HEK293T (cell line): Measurements from ENCODE around the gene GRIK2.

ENCODE experiments used
- CTCF ChIA-PET: fragments of 350-600 bp; formaldehyde crosslinking; extraction: SDS; loops from one replicate; lab custom pipeline; 2021; ENCODE audit warnings: antibody characterized with exemption, inconsistent platforms; lab: Yijun Ruan, JAX
- POLR2A ChIA-PET: fragments of 350-600 bp; formaldehyde crosslinking; extraction: SDS; loops from one replicate; lab custom pipeline; 2020; ENCODE audit warnings: antibody characterized with exemption, inconsistent platforms; lab: Yijun Ruan, JAX
- DNase-seq: peaks from one replicate; pipeline ENCODE4 v3.0.0; 2012; ENCODE audit warnings: mixed read lengths; ENCODE audit errors: extremely low spot score
- ARNT ChIP-seq: fragments of 450-650 bp; IDR thresholded peaks from 2 replicates; pipeline ENCODE4 v1.6.1; 2017; ENCODE audit warnings: mild to moderate bottlenecking
- BHLHE40 ChIP-seq: fragments of 450-650 bp; IDR thresholded peaks from 2 replicates; pipeline ENCODE4 v1.6.1; 2016; ENCODE audit warnings: mild to moderate bottlenecking, moderate library complexity, borderline replicate concordance
- CTBP1 ChIP-seq: fragments of 450-650 bp; IDR thresholded peaks from 2 replicates; pipeline ENCODE4 v1.6.1; 2016; ENCODE audit warnings: borderline replicate concordance
- ELF4 ChIP-seq: fragments of 450-650 bp; IDR thresholded peaks from 2 replicates; pipeline ENCODE4 v1.6.1; 2017; ENCODE audit warnings: antibody characterized with exemption
- FOXA1 ChIP-seq: fragments of 450-650 bp; IDR thresholded peaks from 2 replicates; pipeline ENCODE4 v1.6.1; 2016; ENCODE audit warnings: mild to moderate bottlenecking
- FOXK2 ChIP-seq: fragments of 450-650 bp; IDR thresholded peaks from 2 replicates; pipeline ENCODE4 v1.6.1; 2016; ENCODE audit warnings: mild to moderate bottlenecking
- FOXM1 ChIP-seq: fragments of 450-650 bp; IDR thresholded peaks from 2 replicates; pipeline ENCODE4 v1.6.1; 2017; ENCODE audit warnings: mild to moderate bottlenecking, borderline replicate concordance
- HDGF ChIP-seq: fragments of 450-650 bp; IDR thresholded peaks from 2 replicates; pipeline ENCODE4 v1.6.1; 2017; ENCODE audit warnings: antibody characterized with exemption, borderline replicate concordance
- L3MBTL2 ChIP-seq: fragments of 450-650 bp; conservative IDR thresholded peaks from 2 replicates; pipeline ENCODE4 v1.6.1; 2016; ENCODE audit warnings: mild to moderate bottlenecking
- LEF1 ChIP-seq: fragments of 450-650 bp; IDR thresholded peaks from 2 replicates; pipeline ENCODE4 v1.6.1; 2017; ENCODE audit warnings: mild to moderate bottlenecking, borderline replicate concordance
- NFRKB ChIP-seq: fragments of 450-650 bp; IDR thresholded peaks from 2 replicates; pipeline ENCODE4 v1.6.1; 2016; ENCODE audit warnings: mild to moderate bottlenecking, moderate library complexity
- SP1 ChIP-seq: fragments of 450-650 bp; IDR thresholded peaks from 2 replicates; pipeline ENCODE4 v1.6.1; 2017
- SUZ12 ChIP-seq: fragments of 450-650 bp; IDR thresholded peaks from 2 replicates; pipeline ENCODE4 v1.6.1; 2016; ENCODE audit warnings: mild to moderate bottlenecking
- TARDBP ChIP-seq: fragments of 450-650 bp; IDR thresholded peaks from 2 replicates; pipeline ENCODE4 v1.6.1; 2016
- ZNF384 ChIP-seq: fragments of 450-650 bp; IDR thresholded peaks from 2 replicates; pipeline ENCODE4 v1.6.1; 2016
- TF ChIP-seq, protein P1 (sequence below): fragments of 450-650 bp; IDR thresholded peaks from 2 replicates; pipeline ENCODE4 v1.6.1; 2016

Gene GRIK2

DNA sequence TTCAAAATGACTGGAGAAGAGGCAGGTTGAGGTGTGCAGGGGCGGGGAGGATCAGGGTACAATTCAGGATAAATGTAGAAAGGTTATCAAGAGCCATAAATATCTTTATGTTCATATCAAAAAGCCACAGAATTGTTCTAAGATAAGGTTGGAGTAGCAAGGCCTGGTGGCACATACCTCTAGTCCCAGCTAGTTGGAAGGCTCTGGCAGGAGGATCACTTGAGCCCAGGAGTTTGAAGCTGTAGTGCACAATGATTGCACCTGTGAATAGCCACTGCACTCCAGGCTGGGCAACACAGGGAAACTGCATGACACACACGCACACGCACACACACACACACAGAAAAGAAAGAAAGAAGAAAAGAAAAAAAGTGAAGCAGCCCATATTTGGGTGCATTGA lies 194.8 kb downstream of the GRIK2 start:
- ChIA-PET POLR2A (no interaction called here), CTCF (no interaction called here)
- TF ChIP-seq NFRKB (no peak), FOXK2 (no peak), L3MBTL2 (no peak), HDGF (no peak), SP1 (no peak), BHLHE40 (no peak), LEF1 (no peak), ZNF384 (no peak), ARNT (no peak), ELF4 (no peak), FOXA1 (no peak), TARDBP (no peak), FOXM1 (no peak), SUZ12 (no peak), CTBP1 (no peak)
- TF ChIP-seq, protein P1, sequence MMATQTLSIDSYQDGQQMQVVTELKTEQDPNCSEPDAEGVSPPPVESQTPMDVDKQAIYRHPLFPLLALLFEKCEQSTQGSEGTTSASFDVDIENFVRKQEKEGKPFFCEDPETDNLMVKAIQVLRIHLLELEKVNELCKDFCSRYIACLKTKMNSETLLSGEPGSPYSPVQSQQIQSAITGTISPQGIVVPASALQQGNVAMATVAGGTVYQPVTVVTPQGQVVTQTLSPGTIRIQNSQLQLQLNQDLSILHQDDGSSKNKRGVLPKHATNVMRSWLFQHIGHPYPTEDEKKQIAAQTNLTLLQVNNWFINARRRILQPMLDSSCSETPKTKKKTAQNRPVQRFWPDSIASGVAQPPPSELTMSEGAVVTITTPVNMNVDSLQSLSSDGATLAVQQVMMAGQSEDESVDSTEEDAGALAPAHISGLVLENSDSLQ = no peak
- DNase-seq = no peak

DNA sequence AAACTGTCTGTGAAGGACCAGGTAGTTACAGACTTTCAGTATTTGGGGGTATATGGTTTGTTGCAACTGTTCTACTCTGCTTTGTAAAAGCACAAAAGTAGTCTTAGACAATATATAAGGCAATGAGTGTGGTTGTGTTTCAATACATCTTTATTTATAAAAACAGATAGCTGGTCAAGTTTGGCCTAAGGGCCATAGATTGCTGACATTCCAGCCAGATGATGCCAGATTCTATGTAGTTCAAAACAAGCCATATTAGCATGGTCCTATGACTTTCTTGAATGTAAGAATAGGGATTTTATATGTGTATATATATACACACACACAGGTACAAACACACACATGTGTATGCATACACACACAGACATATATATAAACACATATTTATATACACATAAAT lies 201.8 kb downstream of the GRIK2 start:
- ChIA-PET CTCF (no interaction called here), POLR2A (no interaction called here)
- TF ChIP-seq ARNT = no peak
- DNase-seq = no peak

DNA sequence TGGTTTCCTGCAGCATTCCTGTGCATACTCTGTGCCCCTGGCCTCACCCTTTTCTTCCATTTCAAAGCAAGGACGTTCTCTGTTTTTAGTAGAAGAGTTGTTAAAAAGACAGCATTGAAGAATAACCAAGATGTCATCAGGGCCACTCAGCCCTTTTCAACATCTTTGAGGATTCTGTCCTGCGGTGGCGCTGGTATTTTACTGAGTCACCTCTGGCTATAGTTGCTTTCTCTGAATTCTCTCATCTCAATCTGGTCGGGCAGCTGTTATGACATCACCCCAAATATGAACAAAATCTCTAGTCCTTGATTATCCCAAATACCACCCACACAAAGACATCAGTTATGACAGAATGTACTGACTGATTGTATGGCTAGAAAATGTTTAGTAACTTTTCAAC lies 204.2 kb downstream of the GRIK2 start:
- POLR2A ChIA-PET = no interaction called here
- TF ChIP-seq NFRKB (no peak), L3MBTL2 (no peak), ARNT (no peak), TARDBP (no peak), LEF1 (no peak), CTBP1 (no peak), ELF4 (no peak), SP1 (no peak), ZNF384 (no peak)
- no peak for DNase-seq
- CTCF ChIA-PET = no interaction called here

DNA sequence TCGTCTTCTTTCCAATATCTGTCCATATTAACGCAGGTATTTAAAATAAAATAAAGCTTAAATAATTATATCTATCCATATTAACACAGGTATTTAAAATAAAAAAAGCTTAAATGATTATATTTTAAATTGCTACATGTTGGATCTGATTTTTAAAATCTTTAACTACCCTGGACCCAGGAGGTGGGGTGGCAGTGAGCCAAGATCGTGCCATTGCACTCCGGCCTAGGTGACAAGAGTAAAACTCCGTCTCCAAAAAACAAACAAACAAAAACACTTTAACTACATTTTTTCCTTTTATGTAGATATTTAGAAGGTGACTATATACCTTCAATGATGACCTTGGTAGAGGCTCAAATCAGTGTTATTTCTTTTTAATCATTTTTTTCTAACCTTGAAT lies 211.9 kb downstream of the GRIK2 start:
- CTCF ChIA-PET = no interaction called here
- no peak for DNase-seq
- POLR2A ChIA-PET = no interaction called here
- TF ChIP-seq CTBP1 (no peak), SP1 (no peak), NFRKB (no peak), BHLHE40 (no peak), ARNT (no peak), FOXM1 (no peak)

DNA sequence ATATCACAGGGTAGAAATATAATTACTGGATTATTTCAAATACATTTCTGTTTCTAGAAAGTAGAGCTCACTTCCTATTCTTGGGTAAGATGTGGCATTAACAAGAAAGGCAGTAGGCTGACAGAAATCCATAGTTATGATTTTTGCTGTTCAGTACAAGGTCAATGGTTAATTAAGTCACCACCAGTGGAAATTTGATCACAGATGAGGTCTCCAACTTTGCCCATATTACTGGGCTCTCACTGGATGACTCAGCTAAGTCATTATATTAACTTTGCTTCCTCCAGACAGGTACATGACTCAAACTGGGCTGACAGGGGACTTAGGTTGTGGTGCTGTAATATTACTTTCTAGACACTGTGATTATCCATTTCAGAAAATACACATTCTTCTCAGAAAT lies 212.4 kb downstream of the GRIK2 start:
- ChIA-PET CTCF (no interaction called here), POLR2A (no interaction called here)
- peak; percentile 3 for DNase-seq
- TF ChIP-seq ZNF384 = no peak

DNA sequence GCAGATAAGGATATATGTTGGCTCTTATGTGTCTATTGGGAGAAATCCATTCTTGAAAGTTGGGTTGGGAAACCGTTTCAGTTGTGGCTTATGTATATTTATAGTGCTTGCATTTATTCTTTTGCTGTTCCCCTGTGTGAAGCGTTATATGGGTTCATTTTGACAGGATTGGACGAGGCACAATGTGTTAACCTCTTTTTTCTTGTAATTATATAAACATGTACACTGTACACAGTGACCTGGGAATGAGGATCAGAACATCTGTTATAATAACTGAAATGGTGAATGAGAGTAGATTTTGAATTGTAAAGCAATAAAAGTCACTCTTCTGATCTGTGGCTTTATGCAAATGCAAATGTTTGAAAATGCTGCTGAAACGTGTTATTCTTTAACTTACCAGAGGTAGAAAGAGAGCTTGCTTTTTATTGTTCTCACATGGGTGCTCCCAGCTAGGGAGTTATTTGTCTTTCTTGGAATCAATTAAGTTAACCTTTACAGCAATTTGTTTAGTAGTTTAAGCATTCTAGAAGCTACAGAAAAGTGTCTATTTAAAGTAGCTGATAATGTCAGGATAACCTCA lies 213.7 kb downstream of the GRIK2 start:
- ChIA-PET CTCF (no interaction called here), POLR2A (no interaction called here)
- no peak for DNase-seq
- TF ChIP-seq TARDBP (no peak), CTBP1 (no peak)

DNA sequence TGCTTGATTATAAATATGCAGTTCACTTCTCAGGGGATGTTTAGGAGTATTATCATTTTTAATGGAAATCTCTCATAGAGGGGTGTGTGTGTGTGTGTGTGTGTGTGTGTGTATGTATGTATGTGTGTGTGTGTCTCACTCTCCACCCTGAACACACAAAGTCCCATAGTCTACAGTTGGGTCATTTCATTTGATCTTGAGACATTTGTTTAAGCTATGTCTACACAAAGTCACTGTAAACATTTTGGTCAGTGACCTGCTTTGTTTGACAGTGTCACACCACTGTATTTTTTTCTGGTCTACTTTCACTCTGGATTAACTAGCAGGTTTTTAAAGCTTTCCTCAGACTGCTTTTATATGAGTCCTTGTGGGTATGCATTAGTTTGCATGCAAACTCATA lies 215.2 kb downstream of the GRIK2 start:
- no peak for TF ChIP-seq HDGF
- TF ChIP-seq ARNT = no peak
- no peak for TF ChIP-seq L3MBTL2
- TF ChIP-seq FOXK2 = no peak
- POLR2A ChIA-PET = no interaction called here
- CTCF ChIA-PET = no interaction called here
- DNase-seq = no peak

DNA sequence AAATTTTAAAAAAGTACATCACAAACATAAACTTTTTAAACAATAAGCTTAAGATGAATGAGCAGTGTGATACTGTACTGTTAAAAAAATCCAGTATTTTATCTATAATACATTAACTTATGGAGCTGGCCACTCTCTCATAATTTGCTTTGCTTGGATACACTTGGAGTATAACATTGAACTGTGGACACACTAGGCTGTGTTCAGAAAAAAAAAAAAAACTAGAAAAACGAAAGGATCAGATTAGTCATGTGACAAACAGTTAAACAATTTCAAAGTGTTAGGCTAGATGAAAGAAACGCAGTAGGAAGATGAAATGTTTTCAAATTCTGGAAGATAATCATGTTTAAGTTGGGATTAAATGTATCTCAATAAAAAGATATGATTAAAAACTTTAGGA lies 220.0 kb downstream of the GRIK2 start:
- ChIA-PET POLR2A (no interaction called here), CTCF (no interaction called here)

DNA sequence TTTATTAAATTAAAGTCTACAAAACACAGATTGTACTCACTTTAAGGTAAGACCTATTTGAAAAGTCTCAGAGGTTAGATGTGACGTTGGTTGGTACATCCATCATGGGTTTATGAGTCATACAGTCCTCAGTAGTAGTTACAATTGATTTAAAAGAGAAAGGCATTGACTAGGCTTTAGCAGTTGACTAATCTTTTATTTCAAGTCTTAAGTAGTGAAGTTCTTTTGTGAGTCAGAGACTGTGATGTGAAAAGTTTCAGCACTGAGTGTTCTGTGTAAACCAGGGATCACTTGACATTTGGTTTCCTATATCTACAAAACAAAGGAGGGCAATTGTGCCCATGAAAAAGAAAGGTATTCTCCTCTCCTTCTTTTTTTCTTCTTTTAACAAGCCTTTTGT lies 221.3 kb downstream of the GRIK2 start:
- POLR2A ChIA-PET = no interaction called here
- no peak for DNase-seq
- no peak for TF ChIP-seq HDGF
- TF ChIP-seq FOXM1 = no peak
- TF ChIP-seq, protein P1 = no peak
- no peak for TF ChIP-seq BHLHE40
- CTCF ChIA-PET = no interaction called here

More for the DNA sequence above, 220.0 kb downstream of the GRIK2 start:
- TF ChIP-seq NFRKB = no peak
- TF ChIP-seq TARDBP = no peak
- TF ChIP-seq FOXK2 = no peak
- no peak for TF ChIP-seq FOXA1
- TF ChIP-seq SP1 = no peak
- no peak for TF ChIP-seq ELF4
- no peak for TF ChIP-seq ZNF384
- no peak for TF ChIP-seq SUZ12
- DNase-seq = no peak
